Dermis microvascular lymphatic vessel endothelial cell (primary cell): ENCODE data around the gene ANKRD23. TPM values are rescaled to one million over a fixed set of nuclear protein-coding genes. Genes with fewer than 3 reads are reported as not detected.
A peak's percentile ranks its signal among the peaks of the same experiment; 100 is the strongest.
"Not testable (repeated sequence)": the region's sequence is repeated elsewhere in the genome, so short reads cannot be mapped to it uniquely, and the experiment has no call there.

ENCODE experiments used
- DNase-seq, 2 donors: peaks; one replicate each; pipeline versions ENCODE4 v3.0.0 to v3.0.0-alpha.2; 2010; ENCODE audit warnings: low read depth in 2 of 2
- total RNA-seq: library from RNA; depleted of rRNA; stranded (reverse); fragments of >200 nt; gene quantifications from 2 replicates; pipeline ENCODE4 v1.2.1, GENCODE V29; 2014

ANKRD23 gene
- total RNA-seq, 1 donor from 2014 or later, result 0.51 TPM

- no peak for DNase-seq
Observed at GRCh38 chr2:96819128-96819875, 24.5 kb downstream of the ANKRD23 start.

- DNase-seq, result no peak
Observed at GRCh38 chr2:96817882-96818281, 25.9 kb downstream of the ANKRD23 start.

GRCh38 chr2:96816836-96817702 lies 26.8 kb downstream of the ANKRD23 start:
- DNase-seq, result peak in 1 of 2 donors; percentile 39

- peak; percentile 73 to 96 for DNase-seq
Observed at GRCh38 chr2:96816127-96816835, 27.5 kb downstream of the ANKRD23 start, which contains the start of gene CNNM3. CNNM3 (plus strand) TSS chr2:96816268; CDS start chr2:96816278, 10 bp downstream.

- peak; percentile 10 to 11 for DNase-seq
Observed at GRCh38 chr2:96815326-96816126, 28.3 kb downstream of the ANKRD23 start.

- no peak for DNase-seq
Observed at GRCh38 chr2:96813656-96814055, 30.2 kb downstream of the ANKRD23 start.

GRCh38 chr2:96811917-96812316 lies 31.9 kb downstream of the ANKRD23 start:
- DNase-seq, result no peak

- no peak for DNase-seq
Observed at GRCh38 chr2:96810783-96811192, 33.0 kb downstream of the ANKRD23 start.

GRCh38 chr2:96809951-96810782 lies 33.7 kb downstream of the ANKRD23 start:
- no peak for DNase-seq

- DNase-seq, result no peak
Observed at GRCh38 chr2:96809216-96809882, 34.5 kb downstream of the ANKRD23 start.

- no peak for DNase-seq
Observed at GRCh38 chr2:96808176-96808837, 35.5 kb downstream of the ANKRD23 start.

- no peak for DNase-seq
Observed at GRCh38 chr2:96807127-96807471, 36.7 kb downstream of the ANKRD23 start.

GRCh38 chr2:96806468-96807126 lies 37.2 kb downstream of the ANKRD23 start:
- DNase-seq, result no peak

GRCh38 chr2:96805946-96806345 lies 37.9 kb downstream of the ANKRD23 start:
- not testable (repeated sequence) for DNase-seq

- no peak for DNase-seq
Observed at GRCh38 chr2:96804986-96805385, 38.8 kb downstream of the ANKRD23 start.

GRCh38 chr2:96802721-96803120 lies 41.1 kb downstream of the ANKRD23 start:
- no peak for DNase-seq

GRCh38 chr2:96801786-96802595 lies 41.8 kb downstream of the ANKRD23 start:
- no peak for DNase-seq
